ENCODE data around the gene SLC2A11.

Gene SLC2A11

GRCh38 chr22:23832226-23833016, 25.3 kb upstream of the SLC2A11 start:
- DNase-seq = no peak

- no peak for DNase-seq
Measured at GRCh38 chr22:23833017-23833751, 24.5 kb upstream of the SLC2A11 start.

- DNase-seq = no peak
Measured at GRCh38 chr22:23833911-23834317, 23.8 kb upstream of the SLC2A11 start.

GRCh38 chr22:23834406-23834792, 23.3 kb upstream of the SLC2A11 start:
- no peak for DNase-seq

- no peak for DNase-seq
Measured at GRCh38 chr22:23834793-23835483, 22.7 kb upstream of the SLC2A11 start.

- DNase-seq = no peak
Measured at GRCh38 chr22:23835484-23836144, 22.1 kb upstream of the SLC2A11 start.

GRCh38 chr22:23836281-23836680, 21.4 kb upstream of the SLC2A11 start:
- DNase-seq = no peak

GRCh38 chr22:23836692-23837495, 20.8 kb upstream of the SLC2A11 start:
- DNase-seq = no peak

GRCh38 chr22:23837496-23837859, 20.2 kb upstream of the SLC2A11 start:
- DNase-seq = no peak

- no peak for DNase-seq
Measured at GRCh38 chr22:23837911-23838680, 19.6 kb upstream of the SLC2A11 start.

GRCh38 chr22:23838681-23839468, 18.8 kb upstream of the SLC2A11 start, which contains the start of gene DERL3:
TSS of gene DERL3 (minus strand) at chr22:23839006. CDS start at chr22:23838987, 19 bp downstream.
- peak; percentile 88 for DNase-seq

GRCh38 chr22:23840026-23840425, 17.6 kb upstream of the SLC2A11 start:
- no peak for DNase-seq

GRCh38 chr22:23841292-23841691, 16.4 kb upstream of the SLC2A11 start:
- no peak for DNase-seq

- no peak for DNase-seq
Measured at GRCh38 chr22:23841736-23842445, 15.8 kb upstream of the SLC2A11 start.

- no peak for DNase-seq
Measured at GRCh38 chr22:23842599-23842998, 15.1 kb upstream of the SLC2A11 start.

- DNase-seq = no peak
Measured at GRCh38 chr22:23844739-23845202, 12.9 kb upstream of the SLC2A11 start.

- DNase-seq = no peak
Measured at GRCh38 chr22:23845265-23846080, 12.2 kb upstream of the SLC2A11 start.

- DNase-seq = no peak
Measured at GRCh38 chr22:23846081-23846469, 11.6 kb upstream of the SLC2A11 start.

Data from NCI-H2171 treated with DMSO at 0.1 percent for 48 hours (cell line).